Measurements from ENCODE around the gene FGFR1OP2.

FGFR1OP2 gene

DNA sequence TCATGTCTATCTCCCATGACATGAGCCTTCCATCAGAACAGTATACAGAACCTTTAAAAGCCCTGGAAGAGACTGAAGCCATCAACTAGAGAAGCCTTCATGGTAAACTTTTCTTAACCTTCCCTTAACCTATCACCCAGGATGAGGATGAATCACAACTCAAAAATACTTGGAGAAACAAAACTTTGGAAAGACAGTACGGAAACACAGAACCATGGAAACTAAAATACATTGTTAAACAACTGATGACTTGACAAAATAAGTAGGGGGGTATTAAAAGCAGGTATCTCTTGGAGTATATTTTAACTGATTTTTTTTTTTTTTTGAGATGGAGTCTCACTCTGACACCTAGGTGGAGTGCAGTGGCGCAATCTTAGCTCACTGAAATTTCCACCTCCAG lies 67.2 kb downstream of the FGFR1OP2 start:
- DNase-seq = no peak

DNA sequence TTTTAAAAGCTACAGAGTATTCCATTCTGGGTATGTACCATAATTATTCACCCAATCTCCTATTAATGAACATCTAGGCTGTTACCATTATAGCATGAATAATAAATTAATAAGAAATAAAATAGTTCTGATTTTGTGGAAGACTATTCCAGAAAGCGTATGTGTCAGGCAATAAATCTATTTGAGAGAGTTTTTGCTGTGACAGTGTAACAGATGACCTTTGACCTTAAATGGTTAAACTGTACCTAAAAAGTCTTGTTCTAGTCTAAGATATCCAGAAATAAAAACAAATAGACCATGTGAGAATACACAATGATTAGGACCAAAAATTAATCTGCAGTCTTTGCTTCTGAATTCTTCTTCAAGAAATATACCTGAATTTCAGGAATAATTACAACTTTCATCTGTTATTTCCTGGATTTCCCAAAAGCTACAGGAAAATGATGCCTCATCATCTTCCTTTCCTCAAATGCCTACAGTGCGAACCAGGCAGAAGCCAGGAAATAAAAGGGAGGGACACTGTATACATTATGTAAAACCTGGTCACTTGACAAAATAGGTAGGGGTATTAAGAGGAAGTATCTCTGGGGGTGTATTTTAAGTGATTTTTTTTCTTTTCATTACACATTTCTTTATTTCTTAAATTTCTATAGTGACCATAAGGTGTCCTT lies 68.7 kb downstream of the FGFR1OP2 start:
- no peak for DNase-seq

DNA sequence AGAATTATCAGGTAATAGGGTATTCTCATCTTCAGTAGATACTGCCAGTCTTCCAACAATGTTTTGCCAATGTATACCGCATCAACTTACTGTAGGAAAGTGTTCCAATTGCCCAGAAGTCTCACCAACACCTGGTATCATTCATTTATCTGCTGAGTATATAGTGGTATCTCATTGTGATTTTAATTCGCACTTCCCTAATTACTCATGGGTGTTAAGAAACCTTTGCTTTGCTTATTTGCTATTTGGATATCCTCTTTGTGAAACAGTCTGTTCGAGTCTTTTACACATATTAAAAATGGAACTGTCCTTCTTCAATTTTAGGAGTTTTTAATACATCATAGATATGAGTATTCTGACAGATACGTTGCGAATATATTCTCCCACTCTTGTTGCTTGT lies 69.8 kb downstream of the FGFR1OP2 start:
- no peak for DNase-seq

DNA sequence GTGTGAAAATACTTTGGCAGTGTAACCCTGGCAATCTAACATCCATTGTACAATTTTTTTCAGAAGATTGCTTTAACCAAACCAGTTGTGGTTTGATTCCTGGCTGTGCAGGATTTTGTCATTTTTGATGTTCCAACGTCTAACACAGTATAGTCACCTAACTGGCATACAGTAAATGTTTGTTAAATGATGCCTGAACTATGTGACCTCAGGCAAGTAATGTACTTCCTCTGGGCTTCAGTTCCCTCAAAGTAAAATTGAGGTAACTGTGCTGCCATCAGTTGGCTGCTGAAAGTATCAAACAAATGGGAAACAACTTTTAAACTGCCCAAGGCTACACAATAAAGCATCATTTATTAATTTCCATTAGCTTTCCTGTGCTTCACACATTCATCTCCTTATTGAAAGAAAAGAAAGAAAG lies 71.6 kb downstream of the FGFR1OP2 start:
- no peak for DNase-seq

DNA sequence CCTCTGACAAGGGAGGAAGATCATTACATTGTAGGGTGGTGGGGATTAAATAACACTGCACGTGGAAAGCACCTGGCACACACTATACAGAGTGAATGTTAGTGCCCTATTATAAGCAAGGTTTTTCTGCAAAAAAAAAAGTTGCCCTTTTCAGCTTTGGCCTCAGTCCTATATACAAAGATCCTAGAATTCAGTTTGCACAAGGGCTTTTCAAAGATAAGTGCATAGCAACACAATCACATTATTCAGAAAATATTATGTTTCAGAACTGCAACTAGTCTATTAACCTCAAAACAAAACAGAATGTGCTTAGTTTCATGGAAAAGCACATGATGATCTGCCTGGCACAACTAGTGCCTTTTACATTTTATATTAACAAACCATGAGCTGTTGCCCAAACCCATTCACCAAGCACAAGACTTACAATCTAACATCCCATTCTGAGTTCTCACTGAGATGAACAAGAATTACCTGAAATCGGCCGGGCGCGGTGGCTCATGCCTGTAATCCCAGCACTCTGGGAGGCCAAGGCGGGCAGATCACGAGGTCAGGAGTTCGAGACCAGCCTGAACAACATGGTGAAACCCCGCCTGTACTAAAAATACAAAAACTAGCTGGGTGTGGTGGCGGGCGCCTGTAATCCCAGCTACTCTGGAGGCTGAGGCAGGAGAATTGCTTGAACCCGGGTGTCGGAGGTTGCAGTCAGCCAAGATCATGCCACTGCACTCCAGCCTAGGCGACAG lies 74.1 kb downstream of the FGFR1OP2 start:
- DNase-seq = no peak

DNA sequence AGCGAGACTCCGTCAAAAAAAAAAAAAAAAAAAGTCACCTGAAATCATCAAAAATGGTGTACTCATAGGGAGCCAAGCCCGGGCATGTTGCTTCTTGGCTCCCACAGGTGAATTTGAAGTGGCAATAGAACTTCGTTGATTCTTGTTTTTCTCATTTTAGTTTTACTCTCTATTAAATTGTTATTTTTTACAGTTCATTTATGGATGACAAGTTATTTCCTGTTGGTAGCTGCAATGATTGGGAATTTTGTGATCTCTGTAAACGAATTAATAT lies 74.6 kb downstream of the FGFR1OP2 start:
- no peak for DNase-seq

DNA sequence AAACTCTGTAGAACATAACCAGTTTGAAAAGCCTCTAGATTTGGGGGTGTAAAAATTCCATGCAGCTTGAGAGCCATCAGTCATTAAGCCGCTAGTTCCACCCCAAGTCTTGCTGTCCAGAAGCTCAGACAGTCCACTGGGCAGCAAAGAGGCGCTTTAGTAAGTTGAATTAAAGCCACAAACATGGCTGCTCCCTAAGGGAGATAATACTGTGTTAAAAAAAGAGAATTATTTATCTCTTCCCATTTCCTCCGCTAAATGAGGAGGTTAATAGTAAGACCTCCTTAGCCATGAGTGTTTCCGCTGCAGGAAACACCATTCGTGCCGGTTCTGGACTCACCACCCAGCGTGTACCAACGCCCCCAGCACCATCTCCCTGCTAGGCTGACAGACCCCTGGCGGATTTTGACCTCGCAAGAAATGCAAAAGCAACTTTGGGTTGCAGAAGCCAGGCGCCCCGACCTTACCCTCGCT lies 75.4 kb downstream of the FGFR1OP2 start:
- no peak for DNase-seq

DNA sequence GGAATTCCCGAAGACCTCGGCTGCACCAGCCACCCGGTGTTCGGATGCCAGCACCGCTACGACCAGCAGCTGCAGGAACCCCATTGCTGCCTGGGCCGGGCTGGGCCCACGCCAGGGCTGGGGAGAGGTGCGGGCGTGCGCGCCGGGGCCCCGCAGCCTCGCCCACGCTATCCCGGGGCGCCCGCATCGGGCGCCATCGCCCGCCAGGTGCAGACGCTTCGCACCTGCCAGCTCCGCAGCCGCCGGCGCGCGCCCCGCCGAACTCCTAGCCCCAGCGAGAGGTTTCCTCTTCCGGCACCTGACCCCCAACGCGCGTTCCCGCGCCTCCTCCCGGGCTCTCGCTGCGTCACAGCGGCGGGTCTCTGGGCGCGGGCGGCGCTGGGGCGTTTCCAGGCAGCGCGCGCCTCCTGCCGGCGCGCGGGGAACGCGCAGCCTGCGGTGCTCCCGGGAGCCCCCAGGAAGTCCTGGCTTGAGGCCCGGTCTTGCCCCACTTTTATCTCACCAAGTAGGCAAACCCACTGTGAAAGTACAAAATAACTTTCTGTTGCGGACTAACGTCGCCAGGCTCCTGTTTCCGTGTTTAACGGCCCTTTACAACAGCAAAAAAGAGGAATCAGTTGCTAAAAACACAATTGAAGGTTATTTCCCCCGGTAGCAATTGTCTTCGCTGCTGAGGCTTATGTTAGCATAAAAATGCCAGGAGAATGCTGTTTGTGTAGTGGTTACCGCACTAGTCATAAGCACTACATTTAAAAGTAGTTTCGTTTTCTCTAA lies 76.0 kb downstream of the FGFR1OP2 start, which contains the start of gene TM7SF3:
Gene TM7SF3, minus strand, starts transcription at position 300 of the 774 bp plus-strand sequence. Its CDS starts 216 bp downstream, at position 84.
- peak; percentile 59 for DNase-seq

DNA sequence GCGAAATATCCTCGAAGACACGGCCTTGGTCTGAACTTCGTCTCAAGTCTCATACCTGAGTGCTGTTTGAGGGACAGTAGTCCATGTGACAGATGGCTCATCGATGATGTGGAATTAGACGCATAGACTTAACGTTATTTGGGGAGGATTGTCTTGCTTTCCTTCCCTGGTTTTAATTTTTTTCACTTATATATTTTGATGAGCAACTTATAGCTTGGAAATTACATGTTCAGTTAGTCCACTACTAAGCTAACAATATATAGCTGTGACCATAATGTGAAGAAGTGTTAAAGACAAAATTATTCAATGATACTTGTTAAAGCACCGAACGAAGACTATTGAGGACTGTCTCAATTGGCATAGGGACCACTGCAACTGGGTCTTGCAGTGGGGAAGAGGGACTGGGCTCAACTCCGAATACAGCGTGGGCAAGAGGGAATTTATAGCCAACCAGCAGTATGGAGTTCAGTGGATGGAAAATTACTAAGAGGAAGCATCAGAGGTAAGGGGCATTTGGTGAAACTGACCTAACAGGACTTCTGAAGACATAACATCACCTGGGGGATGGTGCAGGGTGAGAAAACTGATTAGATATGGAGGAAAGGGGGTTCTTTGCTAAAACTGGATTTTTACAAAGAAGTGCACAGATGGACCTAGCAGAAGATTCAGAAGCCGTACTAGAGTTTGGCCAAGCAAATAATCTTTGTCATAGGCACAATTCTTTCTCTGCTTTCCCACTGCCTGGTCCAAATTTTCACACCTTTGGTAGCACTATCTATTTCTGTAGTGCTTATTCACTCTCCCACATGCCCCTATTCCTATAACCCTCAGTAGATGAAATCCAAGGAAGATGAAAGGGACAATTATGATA lies 76.8 kb downstream of the FGFR1OP2 start:
- DNase-seq = no peak

DNA sequence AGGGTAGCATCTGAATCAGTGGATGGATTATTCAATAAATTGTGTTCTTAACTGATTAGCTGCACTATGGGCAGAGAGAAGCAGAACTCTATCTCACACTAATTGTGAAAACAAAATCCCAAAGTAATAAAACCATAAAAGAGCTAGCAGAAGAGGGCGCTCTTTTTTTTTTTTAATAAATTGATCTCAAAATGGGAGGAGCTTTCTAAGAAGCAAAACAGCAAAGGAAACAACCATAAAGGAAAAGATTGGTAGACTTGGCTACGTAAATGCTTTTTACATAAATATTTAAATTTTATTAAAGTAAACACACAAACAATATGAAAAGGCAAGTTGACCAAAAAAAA lies 77.4 kb downstream of the FGFR1OP2 start:
- DNase-seq = no peak

Measured in COR-L47 (cell line).